AG04450 (cell line): ENCODE measurements around the gene SIPA1L3. TPM values are rescaled to one million over a fixed set of nuclear protein-coding genes. Genes with fewer than 3 reads are reported as not detected.

Experiments used
- CTCF ChIA-PET: fragments of 300-600, 350-600 bp; formaldehyde crosslinking; extraction: SDS; loops from one replicate; lab custom pipeline; 2022; ENCODE audit warnings: antibody characterized with exemption, inconsistent platforms; lab: Charles Lee
- POLR2A ChIA-PET: fragments of 350-600 bp; formaldehyde crosslinking; extraction: SDS; loops from one replicate; lab custom pipeline; 2021; ENCODE audit warnings: antibody characterized with exemption, inconsistent platforms; lab: Yijun Ruan, JAX
- DNase-seq: peaks from one replicate; pipeline ENCODE4 v3.0.0-alpha.2; 2011; ENCODE audit warnings: low read depth, low spot score
- H3K27ac ChIP-seq: one replicate; pipeline ENCODE4 v1.5.1; 2012; ENCODE audit warnings: low read depth, low read length, control low read depth
- H3K27me3 ChIP-seq: one replicate; pipeline ENCODE4 v1.6.0; 2012; ENCODE audit warnings: low read length; ENCODE audit not compliant: control insufficient read depth, insufficient read depth
- H3K4me3 ChIP-seq: 2 replicates; pipeline ENCODE4 v1.5.1; 2011; ENCODE audit warnings: mild to moderate bottlenecking, low read depth, low read length, control low read depth
- H3K9me3 ChIP-seq: 2 replicates; pipeline ENCODE4 v1.5.1; 2012; ENCODE audit warnings: low read length; ENCODE audit not compliant: control insufficient read depth, insufficient read depth
- polyA plus RNA-seq: library from polyadenylated mRNA; depleted of rRNA; stranded (reverse); fragments of >200 nt; gene quantifications from 2 replicates; pipeline ENCODE4 v1.2.3, GENCODE V29; 2011
- TF ChIP-seq, protein P1 (sequence below): IDR thresholded peaks from 2 replicates; pipeline ENCODE4 v1.5.1; 2011; ENCODE audit warnings: low read depth, low read length, control low read depth, inconsistent platforms

The SIPA1L3 gene
- polyA plus RNA-seq, 1 experiment: 4.9 TPM

DNA sequence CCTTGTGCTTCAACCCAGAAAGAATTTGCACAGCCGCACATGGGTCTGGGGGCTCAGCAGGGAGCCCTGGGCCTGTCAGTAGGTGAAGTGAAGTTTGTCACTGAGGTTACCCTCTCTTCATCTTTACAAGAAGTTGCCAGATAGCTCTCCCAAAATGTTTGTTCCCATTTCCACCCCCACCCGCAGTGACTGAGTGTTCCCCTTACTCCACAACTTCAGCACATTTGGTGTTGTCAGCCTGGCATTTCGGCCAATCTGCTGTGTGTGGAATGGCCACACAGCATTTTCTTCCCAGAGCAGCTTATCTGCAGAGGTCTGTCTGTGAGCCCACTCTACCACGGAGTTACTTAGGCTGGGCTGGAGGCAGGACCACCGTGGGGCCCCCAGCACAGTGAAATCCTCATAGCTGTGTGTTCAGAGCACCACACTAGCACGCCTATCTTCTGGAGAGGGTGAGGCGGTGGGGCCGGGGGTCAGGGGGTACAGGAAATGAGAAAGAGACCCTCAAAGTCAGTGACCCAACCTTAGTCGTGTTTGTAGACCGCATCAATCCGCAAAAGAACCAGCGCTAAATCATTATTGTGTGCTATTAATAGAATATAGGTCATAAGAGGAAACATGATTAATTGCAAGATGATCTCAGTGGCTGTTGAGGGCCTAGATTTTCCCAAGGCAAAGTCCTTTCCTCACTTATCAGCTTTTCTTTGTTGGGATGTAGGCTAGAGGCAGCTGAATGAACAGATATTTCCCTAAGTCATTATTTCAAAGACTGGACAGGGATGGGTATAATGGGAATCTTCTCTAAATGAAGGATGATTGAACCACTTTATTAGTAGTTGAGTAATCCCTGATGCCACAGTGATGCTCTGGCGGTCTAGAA lies 116.0 kb downstream of the SIPA1L3 start:
- no peaks in the 10 kb centered on the region for H3K9me3 ChIP-seq
- TF ChIP-seq, protein P1, sequence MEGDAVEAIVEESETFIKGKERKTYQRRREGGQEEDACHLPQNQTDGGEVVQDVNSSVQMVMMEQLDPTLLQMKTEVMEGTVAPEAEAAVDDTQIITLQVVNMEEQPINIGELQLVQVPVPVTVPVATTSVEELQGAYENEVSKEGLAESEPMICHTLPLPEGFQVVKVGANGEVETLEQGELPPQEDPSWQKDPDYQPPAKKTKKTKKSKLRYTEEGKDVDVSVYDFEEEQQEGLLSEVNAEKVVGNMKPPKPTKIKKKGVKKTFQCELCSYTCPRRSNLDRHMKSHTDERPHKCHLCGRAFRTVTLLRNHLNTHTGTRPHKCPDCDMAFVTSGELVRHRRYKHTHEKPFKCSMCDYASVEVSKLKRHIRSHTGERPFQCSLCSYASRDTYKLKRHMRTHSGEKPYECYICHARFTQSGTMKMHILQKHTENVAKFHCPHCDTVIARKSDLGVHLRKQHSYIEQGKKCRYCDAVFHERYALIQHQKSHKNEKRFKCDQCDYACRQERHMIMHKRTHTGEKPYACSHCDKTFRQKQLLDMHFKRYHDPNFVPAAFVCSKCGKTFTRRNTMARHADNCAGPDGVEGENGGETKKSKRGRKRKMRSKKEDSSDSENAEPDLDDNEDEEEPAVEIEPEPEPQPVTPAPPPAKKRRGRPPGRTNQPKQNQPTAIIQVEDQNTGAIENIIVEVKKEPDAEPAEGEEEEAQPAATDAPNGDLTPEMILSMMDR: no peak
- no peak overlapping the region for H3K4me3 ChIP-seq
- CTCF ChIA-PET: interaction anchor here (0.6 kb wide), 1 partner anchor 491 kb away, joined by 3 read pairs; no protein-coding TSS in a partner anchor
- POLR2A ChIA-PET: no interaction called here
- H3K27me3 ChIP-seq: no peaks in the 10 kb centered on the region
- H3K27ac ChIP-seq: peak overlapping the region; percentile 21
- DNase-seq: no peak

DNA sequence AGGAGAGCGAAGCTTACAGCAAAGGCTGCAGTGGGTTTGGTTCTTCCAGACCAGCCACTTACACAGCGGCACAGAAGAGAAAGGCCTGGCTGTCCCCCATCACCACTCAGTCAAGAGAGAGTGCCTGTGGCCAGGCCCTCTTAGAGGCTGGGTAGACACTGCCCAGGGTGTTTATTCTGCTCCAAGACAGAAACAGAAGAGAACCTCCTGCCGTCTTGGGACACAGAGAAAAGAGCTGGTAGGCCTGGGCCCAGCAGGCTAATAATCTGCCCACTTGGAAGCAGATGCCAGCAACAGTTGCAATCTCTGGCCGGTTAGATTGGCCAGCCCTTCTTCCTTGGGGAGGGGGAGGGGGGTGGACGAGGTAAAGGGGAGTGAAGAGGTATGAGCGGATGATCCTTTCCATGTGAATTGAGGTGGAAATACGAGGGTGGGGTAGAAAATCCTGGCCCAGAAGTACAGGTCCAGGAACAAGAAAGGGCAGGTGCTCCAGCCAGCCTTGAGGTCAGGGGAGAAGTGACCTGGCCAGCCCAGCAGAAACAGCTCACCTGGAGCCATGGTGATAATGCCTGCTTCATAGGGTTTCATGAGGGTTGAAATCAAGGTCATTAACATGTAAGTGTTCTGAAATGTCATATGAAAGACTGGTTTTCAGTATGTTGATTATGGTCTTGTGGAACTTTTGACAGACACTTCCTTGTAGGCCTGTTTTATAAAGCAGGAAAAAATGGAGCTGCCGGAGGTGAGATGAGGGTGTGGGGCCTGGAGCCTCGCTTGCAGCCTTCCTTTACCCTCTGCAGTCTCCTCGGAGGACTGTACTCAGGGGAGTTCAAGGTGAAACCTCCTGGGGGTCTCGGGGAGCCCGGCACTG lies 116.9 kb downstream of the SIPA1L3 start:
- H3K27me3 ChIP-seq: no peaks in the 10 kb centered on the region
- POLR2A ChIA-PET: no interaction called here
- no peak overlapping the region for H3K27ac ChIP-seq
- no peaks in the 10 kb centered on the region for H3K9me3 ChIP-seq
- H3K4me3 ChIP-seq: no peak overlapping the region
- TF ChIP-seq, protein P1: no peak
- no peak for DNase-seq
- CTCF ChIA-PET: no interaction called here

DNA sequence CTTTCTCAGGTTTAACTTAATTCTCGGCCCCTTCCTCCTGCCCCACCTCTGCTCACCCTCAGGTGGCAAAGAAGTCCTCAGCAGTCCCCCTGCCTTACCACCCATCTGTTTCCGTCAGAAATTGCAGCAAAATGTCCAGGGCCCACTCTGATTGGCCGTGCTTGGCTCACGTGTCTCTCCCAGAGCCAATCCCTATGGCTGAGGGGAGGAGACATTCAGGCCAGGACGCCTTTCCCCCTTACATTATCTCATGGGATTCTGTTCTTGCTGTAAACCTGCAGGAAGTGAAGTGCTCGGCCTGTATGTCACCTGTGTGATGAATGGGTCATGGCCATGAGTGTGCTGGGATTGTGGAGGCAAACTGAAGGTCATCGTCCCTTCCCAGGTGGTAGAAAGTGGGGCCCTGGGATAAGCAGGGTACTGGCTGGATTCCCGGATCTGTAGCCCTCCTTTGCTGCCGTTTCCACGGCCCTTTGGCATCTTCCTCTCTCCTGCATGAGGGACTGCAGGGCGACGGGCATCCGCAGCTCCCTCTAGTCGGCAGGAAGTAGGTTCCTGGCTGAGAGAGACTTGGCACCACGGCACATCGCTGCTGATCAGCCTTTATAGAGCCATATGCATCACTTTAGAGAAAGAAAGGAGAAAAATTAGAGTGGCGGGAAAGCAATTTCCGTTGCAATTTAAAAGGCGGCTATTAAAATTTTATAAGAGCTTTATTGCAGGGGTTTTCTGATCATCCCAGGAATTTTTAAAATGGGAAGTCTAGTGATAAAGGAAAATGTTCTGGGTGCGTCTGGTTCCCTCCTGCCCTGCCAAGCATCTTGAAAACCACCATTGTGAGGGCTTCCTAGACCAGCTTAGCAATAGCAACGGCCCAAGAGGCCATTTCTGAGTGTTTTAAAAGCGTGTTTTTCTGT lies 118.2 kb downstream of the SIPA1L3 start:
- POLR2A ChIA-PET: no interaction called here
- H3K4me3 ChIP-seq: no peak overlapping the region
- TF ChIP-seq, protein P1: no peak
- DNase-seq: no peak
- CTCF ChIA-PET: no interaction called here
- no peak overlapping the region for H3K27ac ChIP-seq
- H3K9me3 ChIP-seq: no peaks in the 10 kb centered on the region
- no peaks in the 10 kb centered on the region for H3K27me3 ChIP-seq

DNA sequence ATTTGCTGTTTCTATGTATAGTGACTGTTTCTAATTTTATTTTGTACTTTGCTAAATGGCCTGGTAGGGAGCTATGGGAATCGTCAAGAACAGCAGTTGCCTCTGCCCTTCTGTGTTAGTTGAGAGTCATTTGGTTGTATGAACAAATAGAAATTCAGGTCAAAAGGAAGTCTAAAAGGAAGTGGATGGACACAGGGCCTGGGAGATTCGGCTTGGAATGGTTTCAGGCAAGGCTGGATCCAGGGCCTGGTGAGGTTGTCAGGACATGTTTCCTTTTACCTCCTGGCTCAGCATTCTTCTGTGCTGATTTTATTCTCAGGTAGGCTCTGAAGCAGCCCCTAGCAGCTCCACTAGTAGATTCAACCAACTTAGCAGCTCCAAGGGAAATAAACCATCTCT lies 118.9 kb downstream of the SIPA1L3 start:
- no peaks in the 10 kb centered on the region for H3K27me3 ChIP-seq
- peaks cover 3% of the 10 kb centered on the region for H3K9me3 ChIP-seq
- H3K27ac ChIP-seq: no peak overlapping the region
- no peak for DNase-seq
- ChIA-PET CTCF (no interaction called here), POLR2A (no interaction called here)
- no peak overlapping the region for H3K4me3 ChIP-seq
- TF ChIP-seq, protein P1: no peak
